B cell (primary cell): ENCODE data around the gene SLC16A12. TPM values are rescaled to one million over a fixed set of nuclear protein-coding genes. Genes with fewer than 3 reads are reported as not detected.

Experiments
- ATAC-seq: fragments of 200-7000 bp; cut with Tn5 transposase; one replicate; pipeline ENCODE4 v1.10.0; 2021; ENCODE audit warnings: low read depth, mild to moderate bottlenecking, moderate number of reproducible peaks, moderate library complexity
- CTCF ChIA-PET: fragments of 350-600 bp; sonication (Branson Sonifier 250); formaldehyde crosslinking; loops from one replicate; lab custom pipeline; 2021; ENCODE audit warnings: antibody characterized with exemption, inconsistent platforms; lab: Charles Lee
- POLR2A ChIA-PET: fragments of 350-600 bp; sonication (Branson Sonifier 250); formaldehyde crosslinking; loops from one replicate; lab custom pipeline; 2021; ENCODE audit warnings: antibody characterized with exemption; lab: Charles Lee
- DNase-seq: peaks from one replicate; pipeline ENCODE4 v3.0.0; 2013
- H2AFZ ChIP-seq: 2 replicates; pipeline ENCODE4 v1.6.1; 2012; ENCODE audit warnings: mild to moderate bottlenecking, low read depth, low read length; ENCODE audit not compliant: insufficient read depth, poor library complexity, severe bottlenecking
- H3K27ac ChIP-seq, 2 donors: 1 replicate in 1 of 2; 2 replicates in 1 of 2; pipeline ENCODE4 v1.5.1; 2012 to 2013; ENCODE audit warnings: low read length in 2 of 2, mild to moderate bottlenecking in 2 of 2, moderate library complexity in 1 of 2
- H3K27me3 ChIP-seq, 4 experiments: fragments of 200-600 bp in 1 of 4; sonication (generic) in 1 of 4; replicated peaks in 1 of 4; 1 replicate in 2 of 4; 2 replicates in 2 of 4; pipeline versions ENCODE4 v1.6.1 to v1.7.0; 2013 to 2016; ENCODE audit warnings: low read length in 3 of 4, mild to moderate bottlenecking in 2 of 4, mixed read lengths in 1 of 4, moderate library complexity in 1 of 4; ENCODE audit not compliant: insufficient read depth in 4 of 4, control insufficient read depth in 3 of 4; ENCODE audit errors: control extremely low read depth in 1 of 4
- H3K36me3 ChIP-seq, 2 experiments: replicated peaks in 1 of 2; 1 replicate in 1 of 2; 2 replicates in 1 of 2; pipeline versions ENCODE4 v1.6.1 to v1.7.1; 2013; ENCODE audit warnings: low read length in 1 of 2; ENCODE audit not compliant: insufficient read depth in 2 of 2, control insufficient read depth in 1 of 2; ENCODE audit errors: control extremely low read depth in 1 of 2, extremely low read depth in 1 of 2
- H3K4me1 ChIP-seq, 2 donors: fragments of 200-600 bp in 1 of 2; sonication (generic) in 1 of 2; 1 replicate in 1 of 2; 2 replicates in 1 of 2; pipeline versions ENCODE4 v1.5.1 to v1.6.1; 2013 to 2017; ENCODE audit warnings: low read length in 2 of 2; ENCODE audit not compliant: control insufficient read depth in 2 of 2, insufficient read depth in 2 of 2
- H3K4me2 ChIP-seq: replicated peaks from 2 replicates; pipeline ENCODE3; 2012; ENCODE audit warnings: mild to moderate bottlenecking, low read depth, low read length; ENCODE audit not compliant: poor library complexity, severe bottlenecking
- H3K4me3 ChIP-seq, 5 experiments: fragments of 200-600 bp in 1 of 5; sonication (generic) in 1 of 5; 1 replicate in 3 of 5; 2 replicates in 2 of 5; pipeline versions ENCODE4 v1.5.1 to v1.7.0; 2011 to 2016; ENCODE audit warnings: low read length in 4 of 5, mild to moderate bottlenecking in 4 of 5, low read depth in 2 of 5, control low read depth in 1 of 5, moderate library complexity in 1 of 5; ENCODE audit not compliant: insufficient read depth in 1 of 5; ENCODE audit errors: control extremely low read depth in 1 of 5, extremely low read depth in 1 of 5
- H3K79me2 ChIP-seq: fragments of 200-600 bp; sonication (generic); one replicate; pipeline ENCODE4 v1.6.0; 2016; ENCODE audit warnings: low read length; ENCODE audit not compliant: control insufficient read depth, insufficient read depth
- H3K9ac ChIP-seq: fragments of 200-600 bp; sonication (generic); 2 replicates; pipeline ENCODE4 v1.6.1; 2017; ENCODE audit warnings: mild to moderate bottlenecking, low read length, moderate library complexity
- H3K9me3 ChIP-seq, 3 donors: one replicate each; pipeline versions ENCODE4 v1.6.1 to v1.7.1; 2013; ENCODE audit warnings: low read length in 2 of 3; ENCODE audit not compliant: control insufficient read depth in 2 of 3, insufficient read depth in 1 of 3; ENCODE audit errors: control extremely low read depth in 1 of 3
- H4K20me1 ChIP-seq: 2 replicates; pipeline ENCODE4 v1.6.0; 2012; ENCODE audit warnings: mild to moderate bottlenecking, low read length; ENCODE audit not compliant: insufficient read depth, control insufficient read depth, poor library complexity, severe bottlenecking
- H3K27ac Mint-ChIP-seq: one replicate; pipeline ENCODE4 v1.8.0; 2021; ENCODE audit warnings: mixed read lengths
- H3K27me3 Mint-ChIP-seq: one replicate; pipeline ENCODE4 v1.8.0; 2021; ENCODE audit warnings: mixed read lengths
- H3K4me1 Mint-ChIP-seq: one replicate; pipeline ENCODE4 v1.8.0; 2021; ENCODE audit warnings: mixed read lengths
- H3K4me3 Mint-ChIP-seq: one replicate; pipeline ENCODE4 v1.8.0; 2021; ENCODE audit warnings: mixed read lengths
- H3K9me3 Mint-ChIP-seq: one replicate; pipeline ENCODE4 v1.8.0; 2022; ENCODE audit warnings: mixed read lengths; ENCODE audit not compliant: insufficient read depth
- CTCF ChIP-seq: fragments of 200-600 bp; IDR thresholded peaks from one replicate; pipeline ENCODE4 v1.8.0; 2022; ENCODE audit warnings: antibody characterized with exemption, mild to moderate bottlenecking
- EZH2 ChIP-seq: IDR thresholded peaks from 2 replicates; pipeline ENCODE4 v1.6.1; 2012; ENCODE audit warnings: borderline replicate concordance, low read depth, mild to moderate bottlenecking, moderate library complexity, low read length; ENCODE audit not compliant: insufficient read depth, poor library complexity, severe bottlenecking
- WGBS: methylation state at CpG from one replicate; pipeline ENCODE4 v1.1.5; 2013; ENCODE audit warnings: missing lambda C conversion rate; ENCODE audit not compliant: insufficient coverage; 5-methylcytosine and 5-hydroxymethylcytosine counted together
- intact Hi-C: fragments of 100-400 bp; cut with micrococcal nuclease; formaldehyde crosslinking; loops from one replicate; pipeline ENCODE4 v1.10.0; 2022
- polyA plus RNA-seq: library from polyadenylated mRNA; depleted of rRNA; stranded (reverse); fragments of >200 nt; gene quantifications from 2 replicates; pipeline ENCODE4 v1.2.3, GENCODE V29; 2012
- total RNA-seq, 2 donors: library from RNA; stranded (reverse); fragments of 120-200 nt in 1 of 2; gene quantifications; 1 replicate in 1 of 2; 2 replicates in 1 of 2; pipeline versions ENCODE4 v1.2.3 to v1.2.4, GENCODE V29; 2013 to 2022

Gene SLC16A12
- total and polyA plus RNA-seq, 2 donors (not counting 1 experiment from before 2014, with no cell fraction given): not detected

- no peaks in the 10 kb centered on the region for H3K36me3 ChIP-seq
- H3K27me3 Mint-ChIP-seq: peaks cover 6% of the 10 kb centered on the region
- no peaks in the 10 kb centered on the region for H3K9me3 ChIP-seq
- H2AFZ ChIP-seq: no peak overlapping the region
- intact Hi-C loops: no loop called here
- POLR2A ChIA-PET: no interaction called here
- CTCF ChIA-PET: no interaction called here
- ATAC-seq: no peak
- no peaks in the 10 kb centered on the region for H3K4me1 ChIP-seq
- no peaks in the 10 kb centered on the region for H3K4me1 Mint-ChIP-seq
- TF ChIP-seq EZH2 (no peak), CTCF (no peak)
- no peaks in the 10 kb centered on the region for H4K20me1 ChIP-seq
- no peak for DNase-seq
- no peak overlapping the region for H3K27ac ChIP-seq
- WGBS: no CpG with 5 or more reads among the region's 1 CpG
- no peak overlapping the region for H3K4me3 Mint-ChIP-seq
- H3K9ac ChIP-seq: no peak overlapping the region
- H3K27me3 ChIP-seq: peaks cover 0 to 3% (median 1%) of the 10 kb centered on the region in 4 experiments
- H3K4me2 ChIP-seq: no peak overlapping the region
- H3K4me3 ChIP-seq: no peak overlapping the region
- H3K9me3 Mint-ChIP-seq: no peaks in the 10 kb centered on the region
- no peak overlapping the region for H3K27ac Mint-ChIP-seq
- H3K79me2 ChIP-seq: no peaks in the 10 kb centered on the region
These were observed 14.7 kb downstream of the SLC16A12 start for GRCh38 chr10:89520706-89521105.

GRCh38 chr10:89518876-89519842 is 16.2 kb downstream of the SLC16A12 start:
- Histone ChIP-seq H3K36me3 (no peaks in the 10 kb centered on the region), H3K4me3 (no peak overlapping the region), H3K4me2 (no peak overlapping the region), H3K9ac (no peak overlapping the region), H2AFZ (no peak overlapping the region), H3K9me3 (no peaks in the 10 kb centered on the region), H4K20me1 (no peaks in the 10 kb centered on the region), H3K4me1 (no peaks in the 10 kb centered on the region), H3K27ac (no peak overlapping the region), H3K79me2 (no peaks in the 10 kb centered on the region), H3K27me3 (peaks cover 0 to 3% (median 1%) of the 10 kb centered on the region in 4 experiments)
- ChIA-PET CTCF (no interaction called here), POLR2A (no interaction called here)
- Mint-ChIP-seq H3K27me3 (peaks cover 3% of the 10 kb centered on the region), H3K9me3 (no peaks in the 10 kb centered on the region), H3K27ac (no peak overlapping the region), H3K4me1 (no peaks in the 10 kb centered on the region), H3K4me3 (no peak overlapping the region)
- WGBS: 79% methylated on average over 4 of the region's 12 CpGs
- ATAC-seq (no peak), DNase-seq (no peak)
- no peak for TF ChIP-seq EZH2
- no peak for TF ChIP-seq CTCF
- intact Hi-C loops: no loop called here
